RWPE2 (cell line): ENCODE results near the gene MYO1F.
A peak's percentile ranks its signal among the peaks of the same experiment; 100 is the strongest.

Source experiments
- ATAC-seq: fragments of 200-7000 bp; cut with Tn5 transposase; 3 replicates; pipeline ENCODE4 v1.9.1; 2021; ENCODE audit warnings: low read depth
- DNase-seq: peaks from one replicate; pipeline ENCODE4 v3.0.0-alpha.2; 2020; ENCODE audit warnings: low spot score
- H3K27ac ChIP-seq: fragments of 450-650 bp; 2 replicates; pipeline ENCODE4 v1.5.1; 2017; ENCODE audit warnings: mild to moderate bottlenecking; ENCODE audit not compliant: poor library complexity, severe bottlenecking
- H3K27me3 ChIP-seq: fragments of 250-450 bp; sonication (Bioruptor Pico); 2 replicates; pipeline ENCODE4 v1.5.1; 2021; ENCODE audit warnings: mild to moderate bottlenecking, moderate library complexity; ENCODE audit not compliant: insufficient read depth, poor library complexity, severe bottlenecking
- H3K36me3 ChIP-seq: fragments of 250-450 bp; sonication (Bioruptor Pico); 2 replicates; pipeline ENCODE4 v1.5.1; 2020; ENCODE audit warnings: low read depth, mild to moderate bottlenecking, moderate library complexity
- H3K4me1 ChIP-seq: fragments of 250-450 bp; sonication (Bioruptor Pico); 2 replicates; pipeline ENCODE4 v1.5.1; 2021; ENCODE audit warnings: mild to moderate bottlenecking, moderate library complexity; ENCODE audit not compliant: insufficient read depth, poor library complexity, severe bottlenecking
- H3K4me3 ChIP-seq: fragments of 250-450 bp; sonication (Bioruptor Pico); 2 replicates; pipeline ENCODE4 v1.5.1; 2021; ENCODE audit warnings: mild to moderate bottlenecking, moderate library complexity; ENCODE audit not compliant: severe bottlenecking
- H3K9me3 ChIP-seq: fragments of 250-450 bp; sonication (Bioruptor Pico); 2 replicates; pipeline ENCODE4 v1.5.1; 2021; ENCODE audit warnings: mild to moderate bottlenecking, moderate library complexity; ENCODE audit not compliant: severe bottlenecking
- TF ChIP-seq, protein P1 (sequence below): fragments of 450-650 bp; IDR thresholded peaks from one replicate; pipeline ENCODE4 v1.5.1; 2017; ENCODE audit warnings: mild to moderate bottlenecking, moderate library complexity; ENCODE audit not compliant: poor library complexity, severe bottlenecking

MYO1F gene

DNA sequence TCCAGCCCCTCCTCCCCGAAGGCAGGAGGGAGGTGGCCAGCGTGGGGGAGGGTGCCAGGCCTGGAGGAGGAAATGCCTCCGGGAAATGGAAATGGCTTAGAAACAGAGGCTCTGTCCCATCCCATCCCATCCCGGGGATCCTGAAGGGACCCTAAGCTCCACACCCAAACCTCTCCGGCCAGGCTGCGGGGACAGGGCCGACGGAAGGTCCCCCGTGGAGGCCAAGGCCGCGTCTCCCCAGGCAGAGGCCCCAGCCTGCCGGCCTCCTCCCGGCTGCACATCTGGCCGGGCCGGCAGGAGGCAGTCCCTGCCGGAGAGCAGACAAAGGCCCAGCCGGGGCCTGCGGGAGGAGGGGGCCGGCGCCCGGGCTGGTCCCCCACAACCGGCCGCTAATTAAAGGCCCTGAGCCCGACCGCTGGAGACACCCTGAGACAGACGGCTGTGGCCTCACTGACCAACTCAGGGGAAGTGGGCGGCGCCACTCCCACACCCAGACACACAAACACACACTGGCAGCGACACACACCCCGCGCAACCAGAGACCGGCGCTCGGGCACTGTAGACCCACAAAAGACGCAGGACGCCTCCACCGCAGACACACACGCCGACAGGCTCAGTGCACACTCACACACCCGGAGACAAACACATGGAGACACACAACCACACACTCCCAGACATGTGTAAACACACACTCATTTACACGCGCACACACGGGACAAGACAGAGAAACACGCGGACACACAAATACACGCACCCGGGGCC lies 32.2 kb upstream of the MYO1F start:
- DNase-seq (no peak), ATAC-seq (no peak)
- TF ChIP-seq, protein P1, sequence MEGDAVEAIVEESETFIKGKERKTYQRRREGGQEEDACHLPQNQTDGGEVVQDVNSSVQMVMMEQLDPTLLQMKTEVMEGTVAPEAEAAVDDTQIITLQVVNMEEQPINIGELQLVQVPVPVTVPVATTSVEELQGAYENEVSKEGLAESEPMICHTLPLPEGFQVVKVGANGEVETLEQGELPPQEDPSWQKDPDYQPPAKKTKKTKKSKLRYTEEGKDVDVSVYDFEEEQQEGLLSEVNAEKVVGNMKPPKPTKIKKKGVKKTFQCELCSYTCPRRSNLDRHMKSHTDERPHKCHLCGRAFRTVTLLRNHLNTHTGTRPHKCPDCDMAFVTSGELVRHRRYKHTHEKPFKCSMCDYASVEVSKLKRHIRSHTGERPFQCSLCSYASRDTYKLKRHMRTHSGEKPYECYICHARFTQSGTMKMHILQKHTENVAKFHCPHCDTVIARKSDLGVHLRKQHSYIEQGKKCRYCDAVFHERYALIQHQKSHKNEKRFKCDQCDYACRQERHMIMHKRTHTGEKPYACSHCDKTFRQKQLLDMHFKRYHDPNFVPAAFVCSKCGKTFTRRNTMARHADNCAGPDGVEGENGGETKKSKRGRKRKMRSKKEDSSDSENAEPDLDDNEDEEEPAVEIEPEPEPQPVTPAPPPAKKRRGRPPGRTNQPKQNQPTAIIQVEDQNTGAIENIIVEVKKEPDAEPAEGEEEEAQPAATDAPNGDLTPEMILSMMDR = no peak
- H3K27me3 ChIP-seq = peaks cover 5% of the 10 kb centered on the region
- H3K27ac ChIP-seq = no peak overlapping the region
- H3K4me3 ChIP-seq = peak overlapping the region; percentile 27
- no peaks in the 10 kb centered on the region for H3K4me1 ChIP-seq
- no peaks in the 10 kb centered on the region for H3K36me3 ChIP-seq
- H3K9me3 ChIP-seq = peaks cover 2% of the 10 kb centered on the region

DNA sequence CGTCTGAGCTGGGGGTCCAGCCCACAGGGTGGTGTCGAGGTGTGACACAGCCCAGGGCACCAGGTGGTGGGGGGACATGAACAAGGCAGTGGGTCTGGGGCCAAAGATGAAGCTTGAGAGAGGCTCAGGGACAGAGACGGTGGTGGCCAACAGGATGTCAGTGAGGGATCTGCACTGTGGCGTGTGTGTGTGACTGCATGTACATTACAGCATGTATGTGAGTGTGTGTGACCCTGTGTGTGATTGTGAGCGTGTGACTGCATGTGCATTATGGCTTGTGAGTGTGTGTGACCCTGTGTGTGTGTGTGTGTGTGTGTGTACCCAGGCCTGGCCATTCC lies 31.7 kb upstream of the MYO1F start:
- TF ChIP-seq, protein P1 = no peak
- Histone ChIP-seq H3K27ac (no peak overlapping the region), H3K27me3 (peaks cover 5% of the 10 kb centered on the region), H3K4me3 (no peak overlapping the region), H3K9me3 (peaks cover 3% of the 10 kb centered on the region), H3K36me3 (no peaks in the 10 kb centered on the region), H3K4me1 (no peaks in the 10 kb centered on the region)
- ATAC-seq (no peak), DNase-seq (no peak)

DNA sequence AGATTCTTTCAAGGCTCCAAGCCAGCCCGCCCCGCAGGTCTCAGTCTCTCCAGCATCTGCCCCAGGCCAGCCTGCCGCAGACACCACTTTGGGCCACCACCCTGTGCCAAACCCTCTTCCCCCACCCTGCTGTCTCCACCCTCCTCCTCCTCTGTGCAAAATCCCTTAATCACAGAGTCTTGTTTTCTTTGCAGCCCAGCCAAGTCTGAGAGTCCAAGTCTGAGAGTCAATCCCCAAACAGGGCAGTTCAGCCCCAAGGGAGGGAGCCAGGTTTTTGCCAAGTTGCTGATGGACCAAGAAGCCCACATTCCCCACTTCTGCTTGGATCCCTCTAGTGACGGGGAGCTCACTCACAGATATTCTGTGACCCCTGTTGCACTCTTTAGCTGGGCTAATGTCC lies 30.1 kb upstream of the MYO1F start:
- Histone ChIP-seq H3K4me1 (no peaks in the 10 kb centered on the region), H3K4me3 (no peak overlapping the region), H3K27ac (no peak overlapping the region), H3K9me3 (peaks cover 3% of the 10 kb centered on the region), H3K27me3 (peaks cover 5% of the 10 kb centered on the region), H3K36me3 (no peaks in the 10 kb centered on the region)
- TF ChIP-seq, protein P1 = no peak
- ATAC-seq = no peak
- no peak for DNase-seq

DNA sequence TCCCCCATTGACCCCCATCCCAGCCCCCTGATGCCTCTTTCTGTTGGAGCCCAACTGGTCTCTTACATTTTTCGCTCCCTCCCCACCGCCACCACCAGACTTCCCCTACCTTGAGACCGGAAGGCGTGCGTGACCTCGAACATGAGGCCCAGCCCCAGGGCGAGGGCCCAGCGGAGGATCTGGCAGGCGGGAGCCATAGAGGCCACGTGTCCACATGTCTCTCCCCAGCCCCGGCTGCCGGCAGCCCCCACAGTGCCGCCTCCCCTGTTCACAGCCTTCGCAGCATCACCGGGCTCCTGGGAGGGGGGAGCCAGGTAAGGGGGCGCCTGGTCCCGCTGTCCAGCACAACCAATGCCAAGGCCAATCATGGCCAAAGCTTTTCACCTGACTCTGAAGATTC lies 28.3 kb upstream of the MYO1F start:
- H3K27me3 ChIP-seq = peaks cover 5% of the 10 kb centered on the region
- no peak for DNase-seq
- no peak overlapping the region for H3K27ac ChIP-seq
- H3K9me3 ChIP-seq = peaks cover 3% of the 10 kb centered on the region
- ATAC-seq = no peak
- TF ChIP-seq, protein P1 = no peak
- H3K4me3 ChIP-seq = no peak overlapping the region
- H3K4me1 ChIP-seq = no peaks in the 10 kb centered on the region
- H3K36me3 ChIP-seq = no peaks in the 10 kb centered on the region

DNA sequence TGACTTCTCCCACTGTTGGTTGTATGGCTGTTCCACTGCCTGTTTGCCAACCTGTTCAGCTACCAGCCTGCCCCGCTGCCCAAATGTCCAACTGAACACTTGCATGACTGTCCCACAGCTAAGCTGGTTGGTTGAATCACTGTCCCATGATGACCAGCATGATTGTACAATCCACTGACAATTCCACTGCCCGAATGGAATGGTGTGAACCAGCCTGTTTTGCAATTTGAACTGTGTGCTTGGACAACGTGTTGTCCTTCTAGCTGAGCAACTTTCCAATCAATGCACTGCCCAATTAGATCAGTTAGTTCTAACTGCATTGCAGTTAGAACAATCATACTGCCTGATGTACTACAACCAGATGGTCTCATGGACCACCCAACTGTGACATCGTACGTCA lies 24.6 kb upstream of the MYO1F start:
- Histone ChIP-seq H3K4me3 (no peak overlapping the region), H3K4me1 (no peaks in the 10 kb centered on the region), H3K36me3 (no peaks in the 10 kb centered on the region), H3K27me3 (no peaks in the 10 kb centered on the region), H3K9me3 (peaks cover 3% of the 10 kb centered on the region), H3K27ac (no peak overlapping the region)
- DNase-seq (no peak), ATAC-seq (no peak)
- TF ChIP-seq, protein P1 = no peak
